ENCODE results near the gene SNAP25.

The SNAP25 gene

GRCh38 chr20:10332656-10333415, 114.2 kb downstream of the SNAP25 start:
- TF ChIP-seq CTCF (IDR thresholded peaks at IDR 0.05; ENCODE audit: low read depth, low read length): no peak
- H3K4me3 ChIP-seq (ENCODE audit: low read depth, low read length): no peak overlapping the region

- no peak for TF ChIP-seq CTCF (IDR thresholded peaks at IDR 0.05; ENCODE audit: low read depth, low read length)
- no peak overlapping the region for H3K4me3 ChIP-seq (ENCODE audit: low read depth, low read length)
Observed at GRCh38 chr20:10336959-10337729, 118.5 kb downstream of the SNAP25 start.

DNA sequence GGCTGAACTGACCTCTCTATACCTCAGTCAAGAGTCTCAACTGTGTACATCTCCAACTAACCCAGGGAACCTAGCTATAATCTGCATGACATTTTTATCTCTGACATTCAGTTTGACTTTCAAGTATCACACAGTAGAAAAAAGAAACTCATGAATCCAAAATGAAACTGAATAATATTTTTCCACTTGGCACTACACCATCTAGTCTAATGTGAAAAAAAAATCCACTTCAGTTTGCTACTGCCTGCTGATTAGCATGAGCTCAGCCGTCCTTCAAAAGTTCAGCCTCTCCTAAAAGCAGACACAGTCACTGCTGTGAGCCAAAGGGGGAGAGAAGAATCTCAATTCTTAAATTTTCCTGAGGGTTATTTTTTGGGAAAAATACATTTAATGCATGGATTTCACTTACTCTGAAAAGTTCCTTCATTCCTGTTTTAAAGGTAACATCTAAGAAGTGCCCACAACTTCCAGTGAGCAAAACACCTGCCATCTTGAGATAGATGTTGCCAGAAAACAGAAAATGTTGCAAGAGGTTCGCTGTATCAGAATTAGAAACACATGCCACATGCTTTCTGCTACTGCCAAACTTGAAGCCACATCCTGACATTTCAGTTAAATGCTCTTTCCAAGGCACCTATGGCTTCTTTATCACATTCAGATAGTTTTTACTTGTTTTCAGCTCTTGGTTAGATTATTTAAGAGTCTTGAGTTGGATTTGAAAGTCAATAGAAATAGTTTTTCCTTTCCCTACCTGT, 120.0 kb downstream of the SNAP25 start:
- no peak overlapping the region for H3K4me3 ChIP-seq (ENCODE audit: low read depth, low read length)
- no peak for TF ChIP-seq CTCF (IDR thresholded peaks at IDR 0.05; ENCODE audit: low read depth, low read length)

DNA sequence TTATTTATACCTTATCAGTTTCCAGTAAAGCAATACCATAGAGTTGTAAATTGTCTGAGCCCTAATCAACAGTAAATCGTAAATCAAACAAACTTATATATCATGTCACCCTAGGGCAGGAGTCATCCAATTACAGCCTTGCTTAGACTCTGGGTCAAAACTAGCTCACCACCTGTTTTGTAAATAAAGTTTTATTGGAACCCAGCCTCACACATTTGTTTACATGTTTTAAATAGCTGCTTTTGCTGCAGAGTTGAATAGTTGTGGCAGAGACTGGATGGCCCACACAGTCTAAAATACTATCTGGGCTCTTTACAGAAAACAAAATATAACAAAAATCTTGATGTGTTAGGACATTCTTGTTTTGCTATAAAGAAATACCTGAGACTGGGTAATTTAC, 121.0 kb downstream of the SNAP25 start:
- no peak for TF ChIP-seq CTCF (IDR thresholded peaks at IDR 0.05; ENCODE audit: low read depth, low read length)
- H3K4me3 ChIP-seq (ENCODE audit: low read depth, low read length): no peak overlapping the region

DNA sequence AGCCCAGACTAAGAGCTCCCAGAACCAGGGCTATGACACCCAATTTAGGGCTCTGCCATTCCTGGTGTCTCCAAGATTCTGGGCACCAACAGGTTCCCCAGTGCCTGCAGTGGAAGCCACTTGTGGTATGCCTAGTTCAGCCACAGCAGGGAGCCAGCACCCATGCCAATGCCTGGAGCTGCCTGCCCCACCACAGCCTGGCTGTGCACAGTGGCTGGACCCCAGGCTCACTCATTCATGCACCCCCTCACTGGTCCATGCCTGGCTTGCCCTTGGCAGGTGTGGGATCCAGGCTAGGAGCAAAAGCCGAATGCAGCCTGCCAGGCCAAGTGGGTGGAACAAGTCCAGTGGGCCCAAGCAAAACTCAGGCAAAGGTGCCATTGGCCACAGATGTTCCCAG, 123.5 kb downstream of the SNAP25 start:
- TF ChIP-seq CTCF (IDR thresholded peaks at IDR 0.05; ENCODE audit: low read depth, low read length): no peak

GRCh38 chr20:10344953-10345352, 126.3 kb downstream of the SNAP25 start:
- H3K4me3 ChIP-seq (ENCODE audit: low read depth, low read length): no peak overlapping the region
- no peak for TF ChIP-seq CTCF (IDR thresholded peaks at IDR 0.05; ENCODE audit: low read depth, low read length)

More for the DNA sequence above, 123.5 kb downstream of the SNAP25 start:
- H3K4me3 ChIP-seq (ENCODE audit: low read depth, low read length): no peak overlapping the region

Measured in WI38 (cell line).